T-cell (primary cell): ENCODE data around the gene PCBP3. TPM values are rescaled to one million over a fixed set of nuclear protein-coding genes. Genes with fewer than 3 reads are reported as not detected.
A peak's percentile ranks its signal among the peaks of the same experiment; 100 is the strongest.

Experiments
- ATAC-seq, 4 experiments: fragments of 200-7000 bp in 3 of 4; fragments of 150-1000 bp in 1 of 4; cut with Tn5 transposase; replicated peaks in 1 of 4; 1 replicate in 3 of 4; 2 replicates in 1 of 4; pipeline ENCODE4 v1.10.0; 2021; ENCODE audit warnings: moderate library complexity in 3 of 4, mild to moderate bottlenecking in 2 of 4, moderate number of reproducible peaks in 1 of 4
- CTCF ChIA-PET, 2 donors: fragments of 300-600 bp; sonication (Branson Sonifier 250); formaldehyde crosslinking; loops; one replicate each; lab custom pipeline; 2022; ENCODE audit warnings: antibody characterized with exemption in 2 of 2; lab: Charles Lee
- POLR2A ChIA-PET, 2 donors: fragments of 300-600 bp; sonication (Branson Sonifier 250); formaldehyde crosslinking; loops; one replicate each; lab custom pipeline; 2022; ENCODE audit warnings: antibody characterized with exemption in 2 of 2; lab: Charles Lee
- DNase-seq, 35 experiments: peaks; one replicate each; pipeline versions ENCODE4 v3.0.0 to v3.0.0-alpha.2; 2013 to 2023
- H3K27ac ChIP-seq: one replicate; pipeline ENCODE4 v1.5.1; 2013; ENCODE audit warnings: low read length
- H3K27me3 ChIP-seq, 2 experiments: replicated peaks in 1 of 2; 1 replicate in 1 of 2; 2 replicates in 1 of 2; pipeline versions ENCODE4 v1.6.1 to v1.7.0; 2013; ENCODE audit warnings: low read length in 1 of 2, mixed read lengths in 1 of 2; ENCODE audit not compliant: control insufficient read depth in 2 of 2, insufficient read depth in 2 of 2; ENCODE audit errors: extremely low read depth in 1 of 2
- H3K36me3 ChIP-seq, 2 donors: 1 replicate in 1 of 2; 2 replicates in 1 of 2; pipeline versions ENCODE4 v1.6.1 to v1.7.0; 2013; ENCODE audit warnings: low read length in 1 of 2; ENCODE audit not compliant: control insufficient read depth in 2 of 2, insufficient read depth in 1 of 2; ENCODE audit errors: extremely low read depth in 1 of 2
- H3K4me1 ChIP-seq, 2 experiments: 1 replicate in 1 of 2; 2 replicates in 1 of 2; pipeline versions ENCODE4 v1.6.1 to v1.7.0; 2013; ENCODE audit warnings: low read length in 2 of 2, mixed read lengths in 1 of 2; ENCODE audit not compliant: insufficient read depth in 2 of 2, control insufficient read depth in 1 of 2; ENCODE audit errors: extremely low read depth in 1 of 2
- H3K4me3 ChIP-seq, 2 donors: 1 replicate in 1 of 2; 2 replicates in 1 of 2; pipeline versions ENCODE4 v1.5.1 to v1.7.0; 2013; ENCODE audit warnings: mild to moderate bottlenecking in 2 of 2, low read length in 1 of 2, moderate library complexity in 1 of 2; ENCODE audit not compliant: control insufficient read depth in 1 of 2; ENCODE audit errors: extremely low read depth in 1 of 2
- H3K9me3 ChIP-seq: 2 replicates; pipeline ENCODE4 v1.7.0; 2013
- H3K27ac Mint-ChIP-seq, 2 donors: one replicate each; pipeline ENCODE4 v1.8.0; 2020 to 2021; ENCODE audit warnings: mild to moderate bottlenecking in 2 of 2, mixed read lengths in 2 of 2
- H3K27me3 Mint-ChIP-seq, 2 donors: one replicate each; pipeline ENCODE4 v1.8.0; 2021 to 2022; ENCODE audit warnings: mixed read lengths in 2 of 2
- H3K36me3 Mint-ChIP-seq: one replicate; pipeline ENCODE4 v1.8.0; 2021; ENCODE audit warnings: mixed read lengths
- H3K4me1 Mint-ChIP-seq, 3 donors: one replicate each; pipeline ENCODE4 v1.8.0; 2020 to 2022; ENCODE audit warnings: mixed read lengths in 3 of 3, mild to moderate bottlenecking in 1 of 3
- H3K4me3 Mint-ChIP-seq, 3 donors: one replicate each; pipeline ENCODE4 v1.8.0; 2020 to 2022; ENCODE audit warnings: mild to moderate bottlenecking in 3 of 3, mixed read lengths in 3 of 3, moderate library complexity in 3 of 3
- H3K9me3 Mint-ChIP-seq, 3 donors: one replicate each; pipeline ENCODE4 v1.8.0; 2020 to 2022; ENCODE audit warnings: mixed read lengths in 3 of 3
- WGBS: methylation state at CpG from one replicate; pipeline ENCODE4 v1.1.5; 2013; ENCODE audit warnings: missing lambda C conversion rate; ENCODE audit not compliant: insufficient coverage; 5-methylcytosine and 5-hydroxymethylcytosine counted together
- total RNA-seq, 35 experiments: library from RNA in 6 of 35; stranded (reverse) in 6 of 35; fragments of 120-200 nt in 1 of 35; gene quantifications; one replicate each; pipeline versions ENCODE4 v1.2.1 to v1.2.4 and lab custom pipeline; 2013 to 2026

PCBP3 gene
- total RNA-seq, 5 donors from 2014 or later (not counting 1 experiment from before 2014, with no cell fraction given), result 1.5 to 4.2 (median 2.8) TPM

DNA sequence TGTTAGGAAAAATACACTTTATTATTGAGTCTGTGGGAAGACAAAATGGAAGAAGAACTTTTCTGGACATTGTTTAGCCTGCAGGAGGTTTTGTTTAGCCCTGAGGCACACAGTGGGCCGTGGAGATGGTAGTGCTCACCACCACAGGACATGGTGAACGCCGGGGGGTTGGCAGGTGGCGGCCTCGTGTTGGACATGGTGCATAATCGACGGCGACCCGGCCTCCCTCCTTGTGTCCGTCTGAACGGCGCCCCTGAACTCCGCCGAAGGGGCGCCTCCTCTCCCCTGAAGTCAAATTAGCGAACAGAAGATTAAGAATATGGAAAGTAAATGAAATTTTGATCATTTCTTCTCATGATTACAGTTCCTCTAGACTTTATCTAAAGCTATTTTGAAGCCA is 126.4 kb downstream of the PCBP3 start:
- Histone ChIP-seq H3K36me3 (no peaks in the 10 kb centered on the region), H3K4me3 (no peak overlapping the region), H3K9me3 (no peaks in the 10 kb centered on the region), H3K27me3 (peaks cover 0 to 5% of the 10 kb centered on the region in 2 experiments), H3K4me1 (peaks cover 8 to 26% of the 10 kb centered on the region in 2 experiments), H3K27ac (no peak overlapping the region)
- no peaks in the 10 kb centered on the region for H3K27me3 Mint-ChIP-seq
- H3K4me3 Mint-ChIP-seq, result no peak overlapping the region
- POLR2A ChIA-PET, result no interaction called here
- H3K4me1 Mint-ChIP-seq, result peaks cover 35 to 39% (median 38%) of the 10 kb centered on the region in 3 donors
- no peak for DNase-seq
- peak overlapping the region in 1 of 2 donors; percentile 4 for H3K27ac Mint-ChIP-seq
- CTCF ChIA-PET, result interaction anchor here in 1 of 2 donors (0.7 kb wide), 1 partner anchor 21 kb away, joined by 3 read pairs; no protein-coding TSS in a partner anchor
- no peaks in the 10 kb centered on the region for H3K9me3 Mint-ChIP-seq
- no peaks in the 10 kb centered on the region for H3K36me3 Mint-ChIP-seq
- WGBS, result no CpG with 5 or more reads among the region's 16 CpGs
- ATAC-seq, result no peak

DNA sequence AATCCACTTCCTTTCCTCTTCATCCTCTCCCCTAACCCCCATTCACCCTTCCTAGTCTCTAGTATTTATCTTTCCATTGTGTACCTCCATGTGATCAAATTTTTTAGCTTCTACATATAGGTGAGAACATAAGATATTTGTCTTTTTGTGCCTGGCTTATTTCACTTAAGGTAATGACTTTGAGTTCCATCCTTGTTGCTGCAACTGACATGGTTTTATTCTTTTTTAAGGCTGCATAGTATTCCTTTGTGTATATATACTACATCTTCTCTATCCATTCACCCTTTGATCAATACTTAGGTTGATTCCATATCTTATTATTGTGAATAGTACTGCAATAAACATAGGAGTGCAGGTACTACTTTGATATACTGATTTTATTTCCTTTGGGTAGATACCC is 128.7 kb downstream of the PCBP3 start:
- H3K4me3 ChIP-seq, result no peak overlapping the region
- Mint-ChIP-seq H3K4me3 (no peak overlapping the region), H3K36me3 (peaks cover 7% of the 10 kb centered on the region), H3K4me1 (peaks cover 25% of the 10 kb centered on the region in 3 donors), H3K9me3 (peaks cover 0 to 12% (median 3%) of the 10 kb centered on the region in 3 donors), H3K27ac (no peak overlapping the region), H3K27me3 (peaks cover 0 to 5% of the 10 kb centered on the region in 2 donors)
- CTCF ChIA-PET, result no interaction called here
- no peaks in the 10 kb centered on the region for H3K27me3 ChIP-seq
- H3K27ac ChIP-seq, result no peak overlapping the region
- POLR2A ChIA-PET, result no interaction called here
- ATAC-seq (no peak), DNase-seq (no peak)
- H3K9me3 ChIP-seq, result no peaks in the 10 kb centered on the region
- H3K4me1 ChIP-seq, result peaks cover 8 to 17% of the 10 kb centered on the region in 2 experiments
- H3K36me3 ChIP-seq, result no peaks in the 10 kb centered on the region

DNA sequence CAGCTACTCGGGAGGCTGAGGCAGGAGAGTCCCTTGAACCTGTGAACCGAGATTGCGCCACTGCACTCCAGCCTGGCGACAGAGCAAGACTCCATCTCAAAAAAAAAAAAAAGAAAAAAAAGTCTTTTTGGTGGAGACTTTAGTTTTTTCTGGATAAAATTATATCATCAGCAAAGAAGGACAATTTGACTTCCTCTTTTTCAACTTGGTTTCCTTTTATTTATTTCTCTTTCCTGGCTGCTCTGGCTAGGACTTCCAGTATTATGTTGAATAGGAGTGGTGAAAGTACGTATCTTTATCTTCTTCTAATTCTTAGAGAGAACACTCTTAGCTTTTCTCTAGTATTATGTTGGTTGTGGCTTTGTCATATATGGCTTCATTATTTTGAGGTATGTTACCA is 130.8 kb downstream of the PCBP3 start:
- Histone ChIP-seq H3K4me3 (no peak overlapping the region), H3K9me3 (no peaks in the 10 kb centered on the region), H3K36me3 (no peaks in the 10 kb centered on the region), H3K4me1 (no peaks in the 10 kb centered on the region), H3K27me3 (peaks cover 0 to 13% of the 10 kb centered on the region in 2 experiments), H3K27ac (no peak overlapping the region)
- DNase-seq (no peak), ATAC-seq (no peak)
- H3K36me3 Mint-ChIP-seq, result peaks cover 7% of the 10 kb centered on the region
- peaks cover 0 to 8% of the 10 kb centered on the region in 2 donors for H3K27me3 Mint-ChIP-seq
- WGBS, result no CpG with 5 or more reads among the region's 5 CpGs
- peaks cover 3 to 4% (median 4%) of the 10 kb centered on the region in 3 donors for H3K4me1 Mint-ChIP-seq
- POLR2A ChIA-PET, result no interaction called here
- H3K27ac Mint-ChIP-seq, result no peak overlapping the region
- CTCF ChIA-PET, result no interaction called here
- no peak overlapping the region for H3K4me3 Mint-ChIP-seq
- peaks cover 6 to 23% (median 8%) of the 10 kb centered on the region in 3 donors for H3K9me3 Mint-ChIP-seq

DNA sequence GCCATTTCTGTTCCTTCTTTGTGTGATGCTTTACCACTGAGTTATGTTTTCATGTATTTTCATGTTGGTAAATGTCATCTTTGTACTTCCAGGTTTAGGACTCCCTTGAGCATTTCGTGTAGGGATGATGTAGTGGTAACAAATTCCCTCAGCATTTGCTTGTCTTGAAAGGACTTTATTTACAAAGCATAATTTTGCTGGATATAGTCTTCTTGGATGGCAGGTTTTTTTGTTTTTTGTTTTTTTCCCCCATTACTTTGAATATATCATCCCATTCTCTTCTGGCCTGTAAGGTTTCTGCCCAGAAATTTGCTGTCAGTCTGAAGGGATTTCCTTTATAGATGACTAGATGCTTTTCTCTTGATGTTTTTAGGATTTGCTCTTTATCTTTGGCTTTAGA is 133.4 kb downstream of the PCBP3 start:
- ChIA-PET POLR2A (no interaction called here), CTCF (no interaction called here)
- ATAC-seq, result no peak
- peaks cover 0 to 14% of the 10 kb centered on the region in 2 donors for H3K27me3 Mint-ChIP-seq
- DNase-seq, result no peak
- H3K9me3 Mint-ChIP-seq, result peaks cover 6 to 26% (median 8%) of the 10 kb centered on the region in 3 donors
- H3K27ac ChIP-seq, result no peak overlapping the region
- no peaks in the 10 kb centered on the region for H3K4me1 Mint-ChIP-seq
- no peaks in the 10 kb centered on the region for H3K36me3 ChIP-seq
- H3K4me3 Mint-ChIP-seq, result no peak overlapping the region
- peaks cover 7% of the 10 kb centered on the region for H3K36me3 Mint-ChIP-seq
- peaks cover 0 to 13% of the 10 kb centered on the region in 2 experiments for H3K27me3 ChIP-seq
- no peaks in the 10 kb centered on the region for H3K4me1 ChIP-seq
- H3K4me3 ChIP-seq, result no peak overlapping the region
- WGBS, result no CpG with 5 or more reads among the region's 1 CpG
- no peaks in the 10 kb centered on the region for H3K9me3 ChIP-seq
- no peak overlapping the region for H3K27ac Mint-ChIP-seq

DNA sequence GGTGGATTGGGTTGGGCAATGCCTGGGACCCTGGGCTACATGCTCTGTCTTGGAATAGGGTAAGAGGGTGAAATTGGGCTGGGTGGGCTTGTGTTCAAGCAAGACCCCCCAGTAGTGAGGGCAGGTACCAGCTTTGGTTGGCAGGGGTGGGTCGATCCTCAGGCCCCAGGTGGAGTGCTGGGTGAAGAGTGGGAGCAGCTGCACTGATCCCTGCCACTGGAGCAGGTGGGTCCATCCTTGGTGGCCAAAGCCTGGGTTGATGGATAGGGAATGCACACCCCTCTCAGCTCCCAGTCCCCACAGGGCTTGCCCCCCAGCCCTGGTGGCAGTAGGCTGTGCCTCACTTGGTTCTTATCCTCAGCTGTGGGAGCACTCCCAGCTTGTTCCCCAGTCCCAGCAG is 135.2 kb downstream of the PCBP3 start:
- H3K27me3 ChIP-seq, result peaks cover 0 to 13% of the 10 kb centered on the region in 2 experiments
- DNase-seq, result no peak
- Mint-ChIP-seq H3K9me3 (peaks cover 6 to 26% (median 8%) of the 10 kb centered on the region in 3 donors), H3K4me3 (no peak overlapping the region), H3K27me3 (peaks cover 0 to 14% of the 10 kb centered on the region in 2 donors), H3K27ac (no peak overlapping the region), H3K4me1 (peaks cover 0 to 5% (median 0%) of the 10 kb centered on the region in 3 donors), H3K36me3 (peaks cover 7% of the 10 kb centered on the region)
- H3K27ac ChIP-seq, result no peak overlapping the region
- H3K4me1 ChIP-seq, result no peaks in the 10 kb centered on the region
- POLR2A ChIA-PET, result no interaction called here
- H3K36me3 ChIP-seq, result no peaks in the 10 kb centered on the region
- no peaks in the 10 kb centered on the region for H3K9me3 ChIP-seq
- no CpG with 5 or more reads among the region's 1 CpG for WGBS
- no peak for ATAC-seq
- no peak overlapping the region for H3K4me3 ChIP-seq
- CTCF ChIA-PET, result no interaction called here

DNA sequence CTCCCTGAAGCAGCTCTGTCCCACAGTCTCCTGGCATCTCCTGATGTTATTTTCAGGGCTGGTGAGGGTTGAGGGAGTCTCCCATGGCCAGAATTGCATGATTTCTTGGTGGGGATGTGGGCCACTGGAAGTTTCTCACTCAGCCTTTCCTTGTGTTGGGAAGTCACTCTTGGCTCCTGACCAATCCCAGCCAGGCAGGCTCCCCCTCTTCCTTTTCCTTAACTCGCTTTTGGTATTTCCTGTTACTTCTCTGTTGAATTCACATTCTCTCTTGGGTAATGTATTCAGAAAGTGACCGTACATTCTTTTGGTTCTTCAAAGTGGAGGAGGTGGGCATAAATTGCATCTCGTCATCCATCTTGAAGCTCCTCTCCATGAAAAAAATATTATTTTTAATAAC is 135.7 kb downstream of the PCBP3 start:
- Mint-ChIP-seq H3K27me3 (peaks cover 0 to 14% of the 10 kb centered on the region in 2 donors), H3K36me3 (peaks cover 7% of the 10 kb centered on the region), H3K27ac (no peak overlapping the region), H3K4me1 (peaks cover 0 to 5% (median 0%) of the 10 kb centered on the region in 3 donors), H3K4me3 (no peak overlapping the region), H3K9me3 (peaks cover 6 to 26% (median 8%) of the 10 kb centered on the region in 3 donors)
- no peak overlapping the region for H3K27ac ChIP-seq
- no peak for ATAC-seq
- CTCF ChIA-PET, result no interaction called here
- H3K27me3 ChIP-seq, result peaks cover 0 to 13% of the 10 kb centered on the region in 2 experiments
- no peaks in the 10 kb centered on the region for H3K9me3 ChIP-seq
- POLR2A ChIA-PET, result no interaction called here
- no peak overlapping the region for H3K4me3 ChIP-seq
- H3K4me1 ChIP-seq, result no peaks in the 10 kb centered on the region
- no CpG with 5 or more reads among the region's 3 CpGs for WGBS
- no peak for DNase-seq
- H3K36me3 ChIP-seq, result no peaks in the 10 kb centered on the region
